ENCODE data around the gene UROC1.

- TF ChIP-seq ZNF274 (IDR thresholded peaks at IDR 0.05; ENCODE audit: low read depth, low read length) (no peak), YY1 (IDR thresholded peaks at IDR 0.05; ENCODE audit: insufficient read depth, insufficient read length) (no peak)
Observed at GRCh38 chr3:126459111-126459762, 58.3 kb downstream of the UROC1 start.

Data from NT2/D1 (cell line).